Hepatocyte (in vitro differentiated cells): ENCODE data around the gene TMEM123.

Experiments
- EZH2phosphoT487 ChIP-seq: fragments of 200-600 bp; sonication (generic); IDR thresholded peaks from one replicate; pipeline ENCODE4 v1.6.1; 2018; ENCODE audit warnings: antibody characterized with exemption, mild to moderate bottlenecking, low read depth, moderate library complexity; ENCODE audit not compliant: unreplicated experiment, severe bottlenecking
- TF ChIP-seq, protein P1 (sequence below): fragments of 200-600 bp; sonication (generic); IDR thresholded peaks from 2 replicates; pipeline ENCODE4 v1.5.1; 2016; ENCODE audit warnings: antibody characterized with exemption, mild to moderate bottlenecking; ENCODE audit not compliant: poor library complexity

DNA sequence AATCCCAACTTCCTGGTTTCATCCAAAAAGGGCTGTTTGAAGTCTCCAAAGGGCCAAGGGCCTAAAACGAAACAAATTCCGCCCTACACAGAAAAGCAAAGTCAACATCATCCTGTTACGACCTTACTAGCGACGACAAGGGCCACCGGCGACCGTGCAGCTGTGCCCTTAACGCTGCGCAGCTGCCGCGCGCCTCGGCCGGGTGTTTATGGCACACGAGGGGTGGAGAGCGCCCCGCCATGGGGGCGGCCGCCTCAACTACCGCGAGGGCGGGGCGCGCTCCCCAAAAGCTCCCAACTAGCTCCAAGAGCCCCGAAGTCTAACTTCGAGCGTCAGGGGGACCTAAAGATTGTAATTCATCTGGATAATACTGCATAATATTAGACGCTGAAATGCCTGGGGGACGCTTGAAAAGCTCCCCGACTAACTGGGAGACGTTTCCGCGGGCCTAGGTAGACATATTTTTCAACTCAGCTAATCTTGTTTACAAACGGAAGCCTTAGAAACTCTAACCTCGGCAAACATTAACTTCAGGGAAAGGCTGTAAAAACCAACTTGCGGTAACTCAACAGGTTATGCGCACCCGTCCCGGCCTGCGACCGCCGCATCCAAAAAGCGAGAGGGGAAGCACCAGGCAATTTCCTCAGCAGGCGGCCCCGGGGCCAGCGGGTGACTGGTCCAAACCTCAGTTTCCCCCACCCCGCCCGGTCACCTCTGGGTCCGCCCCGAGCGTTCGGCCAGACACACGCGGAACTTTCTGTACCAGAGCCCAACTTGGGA is 694 bp downstream of the TMEM123 start:
- TF ChIP-seq, protein P1, sequence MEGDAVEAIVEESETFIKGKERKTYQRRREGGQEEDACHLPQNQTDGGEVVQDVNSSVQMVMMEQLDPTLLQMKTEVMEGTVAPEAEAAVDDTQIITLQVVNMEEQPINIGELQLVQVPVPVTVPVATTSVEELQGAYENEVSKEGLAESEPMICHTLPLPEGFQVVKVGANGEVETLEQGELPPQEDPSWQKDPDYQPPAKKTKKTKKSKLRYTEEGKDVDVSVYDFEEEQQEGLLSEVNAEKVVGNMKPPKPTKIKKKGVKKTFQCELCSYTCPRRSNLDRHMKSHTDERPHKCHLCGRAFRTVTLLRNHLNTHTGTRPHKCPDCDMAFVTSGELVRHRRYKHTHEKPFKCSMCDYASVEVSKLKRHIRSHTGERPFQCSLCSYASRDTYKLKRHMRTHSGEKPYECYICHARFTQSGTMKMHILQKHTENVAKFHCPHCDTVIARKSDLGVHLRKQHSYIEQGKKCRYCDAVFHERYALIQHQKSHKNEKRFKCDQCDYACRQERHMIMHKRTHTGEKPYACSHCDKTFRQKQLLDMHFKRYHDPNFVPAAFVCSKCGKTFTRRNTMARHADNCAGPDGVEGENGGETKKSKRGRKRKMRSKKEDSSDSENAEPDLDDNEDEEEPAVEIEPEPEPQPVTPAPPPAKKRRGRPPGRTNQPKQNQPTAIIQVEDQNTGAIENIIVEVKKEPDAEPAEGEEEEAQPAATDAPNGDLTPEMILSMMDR: peak; percentile 16
- TF ChIP-seq EZH2phosphoT487: no peak
